Measurements from ENCODE around the gene MALRD1.
"Not testable (repeated sequence)": the region's sequence is repeated elsewhere in the genome, so short reads cannot be mapped to it uniquely, and the experiment has no call there.

MALRD1 gene

DNA sequence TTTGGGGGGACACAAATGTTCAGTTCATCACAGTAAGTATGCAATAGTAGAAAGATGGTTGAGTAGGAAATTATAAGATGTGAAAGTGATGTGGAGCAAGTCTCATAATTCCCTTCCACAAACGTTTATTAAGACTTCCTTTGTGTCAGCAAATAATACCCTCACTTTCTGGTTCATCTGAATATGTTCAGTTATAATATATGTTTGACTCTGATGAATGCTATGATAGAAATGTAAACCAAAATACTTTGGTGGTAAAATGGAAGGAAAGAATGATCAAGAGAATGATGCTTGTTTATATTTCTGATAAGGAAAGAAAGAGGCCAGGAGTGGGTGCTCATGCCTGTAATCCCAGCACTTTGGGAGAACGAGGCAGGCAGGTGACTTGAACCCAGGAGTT, 655.9 kb downstream of the MALRD1 start:
- DNase-seq (ENCODE audit: low read depth in 1 of 2, low spot score in 1 of 2), result no peak

DNA sequence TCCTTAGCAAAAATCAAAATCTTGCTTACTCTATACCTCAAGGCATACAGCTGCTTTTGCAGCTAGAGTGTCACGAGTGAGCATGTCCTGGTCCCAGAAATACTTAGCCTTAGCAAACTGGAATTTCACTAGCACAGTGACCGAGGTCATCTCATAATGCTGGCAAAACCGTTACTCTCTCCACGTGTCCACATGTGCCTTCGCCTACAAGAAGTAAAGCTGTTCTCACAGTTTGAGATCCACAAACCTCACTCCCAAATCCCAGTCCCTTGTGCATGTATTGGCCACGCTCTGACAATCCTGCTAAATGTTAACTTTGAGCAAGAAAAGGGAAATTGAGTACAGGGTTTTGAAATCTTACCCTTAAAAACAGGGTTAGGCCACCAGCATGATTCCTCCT, 656.6 kb downstream of the MALRD1 start:
- no peak for DNase-seq (ENCODE audit: low read depth in 1 of 2, low spot score in 1 of 2)

DNA sequence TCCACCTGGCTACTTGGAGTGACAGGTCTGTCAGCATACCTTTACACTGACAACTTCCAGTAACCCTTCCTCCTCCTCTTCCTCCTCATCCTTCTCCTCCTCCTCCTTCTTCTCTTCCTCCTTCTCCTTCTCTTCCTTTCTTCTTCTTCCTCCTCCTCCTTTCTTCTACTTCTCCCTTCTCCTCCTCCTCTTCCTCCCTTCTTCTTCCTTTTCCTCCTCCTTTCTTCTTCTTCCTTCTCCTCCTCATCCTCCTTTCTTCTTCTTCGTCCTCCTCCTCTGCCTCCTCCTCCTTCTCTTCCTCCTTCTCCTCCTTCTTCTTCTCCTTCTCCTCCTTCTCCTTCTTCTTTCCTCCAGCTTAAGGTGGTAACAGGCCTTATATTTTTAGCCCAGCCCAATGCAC, 658.3 kb downstream of the MALRD1 start:
- DNase-seq (ENCODE audit: low read depth in 1 of 2, low spot score in 1 of 2), result no peak

DNA sequence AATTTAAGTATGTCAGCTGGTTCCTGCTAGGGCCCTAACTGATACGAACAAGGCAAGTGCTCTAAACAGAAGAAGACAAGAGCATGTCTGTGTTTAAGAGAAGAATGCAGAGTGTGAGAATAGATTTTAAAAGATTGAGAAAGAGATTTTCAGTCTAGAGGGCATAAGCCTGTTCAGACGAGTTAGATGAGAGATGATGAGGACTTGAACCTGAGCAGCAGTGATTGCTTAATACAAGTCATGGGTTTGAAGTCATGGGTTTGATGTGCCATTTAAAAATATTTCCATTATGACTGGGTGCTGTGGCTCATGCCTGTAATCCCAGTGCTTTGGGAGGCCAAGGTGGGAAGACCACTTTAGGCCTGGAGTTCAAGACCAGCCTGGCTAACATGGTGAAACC, 658.8 kb downstream of the MALRD1 start:
- DNase-seq (ENCODE audit: low read depth in 1 of 2, low spot score in 1 of 2), result no peak

DNA sequence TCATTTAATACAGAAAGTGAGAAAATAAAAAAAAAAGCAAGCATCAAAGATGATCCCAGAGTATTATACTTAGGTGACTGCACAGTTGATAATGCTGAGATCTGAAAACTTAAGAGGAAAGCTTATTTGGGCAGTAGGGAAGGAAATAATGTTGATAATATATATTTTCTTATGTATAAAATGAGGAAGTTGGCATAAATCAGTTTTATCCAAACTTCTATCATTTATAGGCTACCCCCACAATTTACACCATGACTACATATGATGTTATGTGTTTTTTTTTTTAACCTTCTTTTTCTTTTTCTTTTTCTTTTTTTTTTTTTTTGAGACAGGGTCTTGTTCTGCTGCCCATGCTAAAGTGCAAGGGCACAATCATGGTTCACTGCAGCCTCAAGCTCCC, 659.4 kb downstream of the MALRD1 start:
- no peak for DNase-seq (ENCODE audit: low read depth in 1 of 2, low spot score in 1 of 2)

DNA sequence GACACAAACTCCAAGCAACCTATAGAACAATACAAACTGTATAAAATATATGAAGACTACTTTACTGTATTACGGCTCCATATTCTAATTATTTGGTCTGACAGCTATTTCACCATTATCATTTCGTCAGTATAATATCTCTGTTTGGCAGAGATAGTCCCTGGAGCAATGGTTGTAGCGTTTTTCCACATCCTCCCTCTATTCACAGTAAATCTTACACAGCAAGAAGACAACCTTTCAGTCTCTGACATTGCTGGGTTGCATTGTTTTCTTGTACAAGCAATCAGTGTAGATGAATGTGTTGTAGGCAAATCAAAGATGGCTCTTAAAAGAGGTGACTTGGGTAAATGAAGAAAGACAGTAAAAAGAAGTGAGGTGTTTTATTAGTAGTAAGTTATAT, 662.0 kb downstream of the MALRD1 start:
- DNase-seq (ENCODE audit: low read depth in 1 of 2, low spot score in 1 of 2), result no peak

DNA sequence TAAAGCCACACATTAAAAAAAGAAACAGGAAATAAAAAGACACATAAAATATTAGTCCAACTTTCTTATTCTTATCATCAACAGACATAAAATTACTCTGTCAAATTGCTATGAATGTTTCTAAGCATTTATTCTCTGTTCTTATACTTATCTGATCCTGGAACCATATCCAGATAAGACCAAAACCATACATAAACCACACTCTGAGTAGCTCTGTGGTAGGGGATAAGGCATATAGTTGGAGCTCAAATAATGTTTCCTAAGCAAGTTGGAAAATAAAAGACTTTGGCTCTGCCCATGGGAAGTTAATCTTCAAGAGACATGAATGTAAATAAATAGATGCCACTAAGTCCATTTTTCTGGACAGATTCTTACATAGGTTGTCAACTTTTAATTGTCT, 664.6 kb downstream of the MALRD1 start:
- DNase-seq (ENCODE audit: low read depth in 1 of 2, low spot score in 1 of 2), result no peak

DNA sequence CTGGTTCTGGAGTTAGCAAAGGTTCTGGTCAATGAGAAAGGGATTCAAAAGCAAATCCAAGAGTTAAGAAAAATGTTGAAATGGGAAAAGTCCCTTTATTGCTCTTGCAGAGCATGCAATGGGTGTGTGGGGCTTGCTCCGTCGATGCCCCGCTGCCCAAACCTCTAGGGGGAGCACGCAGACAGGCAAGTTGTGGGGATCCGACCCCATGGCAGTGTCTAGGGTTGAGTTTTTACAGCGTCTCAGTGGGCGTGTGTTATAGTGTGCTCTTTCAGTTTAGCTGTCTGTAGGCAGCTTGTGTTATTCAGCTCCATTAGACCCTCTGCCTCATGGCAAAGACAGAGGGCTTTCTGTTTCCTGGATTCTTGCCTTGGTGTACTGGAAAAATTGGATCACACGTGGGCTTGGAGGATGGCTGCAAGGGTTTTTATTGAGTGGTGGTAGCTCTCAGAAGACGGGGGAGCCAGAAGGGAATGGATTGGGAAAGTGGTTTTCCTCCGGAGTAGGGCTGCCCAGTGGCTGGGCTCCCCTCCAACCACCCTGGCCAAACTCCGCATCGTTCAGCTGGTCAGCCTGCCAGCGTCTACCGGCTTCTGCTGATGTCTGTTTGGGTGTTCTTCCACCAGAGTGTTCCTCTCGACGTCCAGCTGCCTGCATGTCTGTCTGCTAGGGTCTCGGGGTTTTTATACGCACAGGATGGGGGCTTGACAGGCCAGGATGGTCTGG, 665.4 kb downstream of the MALRD1 start:
- no peak for DNase-seq (ENCODE audit: low read depth in 1 of 2, low spot score in 1 of 2)

DNA sequence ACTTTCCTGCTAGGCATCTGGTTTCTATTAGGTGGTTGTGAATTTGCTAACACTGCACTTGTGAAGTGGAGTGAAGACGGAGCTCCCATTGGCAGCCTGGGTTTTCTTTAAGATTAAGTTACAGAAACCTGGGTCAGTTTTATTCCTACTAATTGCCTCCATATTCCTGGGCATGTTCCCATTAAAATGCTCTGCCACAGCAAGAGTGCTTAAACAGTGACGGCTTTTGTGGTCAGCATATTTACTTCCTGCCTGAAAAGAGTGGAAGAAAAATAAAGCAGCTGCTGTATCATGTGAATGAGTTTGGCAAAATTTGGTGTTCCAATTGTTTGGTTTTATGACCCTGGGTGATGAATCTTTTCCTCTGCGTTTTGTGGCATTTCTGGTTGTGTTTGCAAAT, 670.7 kb downstream of the MALRD1 start:
- DNase-seq (ENCODE audit: low read depth in 1 of 2, low spot score in 1 of 2), result no peak

DNA sequence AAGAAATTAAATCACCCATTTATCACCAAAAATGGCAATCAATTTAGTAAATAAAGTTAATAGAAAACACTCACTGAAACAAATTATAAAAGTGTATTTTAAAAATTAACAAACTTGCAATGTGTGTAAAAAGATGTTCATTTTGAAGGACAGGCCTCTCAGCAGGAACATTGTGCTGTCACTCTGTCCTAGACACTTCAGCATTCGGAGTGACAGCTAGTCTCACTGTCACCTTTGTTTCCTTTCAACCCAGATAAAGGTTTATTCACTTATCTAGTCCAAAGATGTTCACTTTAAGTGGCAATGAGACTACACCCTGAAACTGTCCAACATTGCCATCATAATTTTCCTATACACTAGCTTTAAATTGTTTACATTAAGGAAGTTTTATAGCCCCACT, 675.7 kb downstream of the MALRD1 start:
- DNase-seq (ENCODE audit: low read depth in 1 of 2, low spot score in 1 of 2), result no peak

DNA sequence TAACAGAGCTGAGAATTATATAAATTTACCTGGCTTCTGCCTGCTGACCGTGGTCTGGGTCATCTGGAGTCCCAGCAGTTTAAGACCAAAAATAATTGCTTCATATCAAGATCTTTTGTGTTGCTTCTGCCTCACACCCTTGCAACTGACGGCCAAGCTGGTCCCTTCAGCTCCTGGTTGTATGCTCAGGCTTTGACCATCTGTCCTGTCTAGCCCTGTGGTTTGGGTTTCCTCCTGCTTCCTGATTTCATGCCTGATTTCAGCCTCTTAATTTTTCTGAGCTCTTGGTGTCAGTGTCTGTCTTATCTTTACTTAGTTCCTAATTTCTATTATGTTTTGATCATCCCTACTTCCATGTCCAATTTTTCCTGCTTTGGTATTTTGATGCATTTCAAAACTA, 679.8 kb downstream of the MALRD1 start:
- no peak for DNase-seq (ENCODE audit: low read depth in 1 of 2, low spot score in 1 of 2)

DNA sequence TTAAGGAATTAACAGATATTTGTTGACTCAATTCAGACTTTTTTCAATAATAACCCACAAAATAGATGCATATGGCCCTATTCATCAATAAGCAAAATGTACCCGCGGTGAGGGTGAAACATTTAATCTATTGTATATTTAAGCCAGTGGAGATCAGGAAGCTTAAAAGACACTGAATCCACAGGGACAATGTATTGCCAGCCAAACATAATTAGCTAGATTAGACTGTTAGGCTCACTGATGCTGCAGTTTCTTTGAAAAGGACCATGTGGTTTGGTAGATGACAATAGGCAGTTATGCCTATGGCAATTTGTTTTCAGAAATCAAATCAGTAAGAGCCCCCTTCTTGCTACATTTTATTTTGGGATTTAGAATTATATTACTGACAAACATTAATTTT, 680.4 kb downstream of the MALRD1 start:
- DNase-seq (ENCODE audit: low read depth in 1 of 2, low spot score in 1 of 2), result no peak

DNA sequence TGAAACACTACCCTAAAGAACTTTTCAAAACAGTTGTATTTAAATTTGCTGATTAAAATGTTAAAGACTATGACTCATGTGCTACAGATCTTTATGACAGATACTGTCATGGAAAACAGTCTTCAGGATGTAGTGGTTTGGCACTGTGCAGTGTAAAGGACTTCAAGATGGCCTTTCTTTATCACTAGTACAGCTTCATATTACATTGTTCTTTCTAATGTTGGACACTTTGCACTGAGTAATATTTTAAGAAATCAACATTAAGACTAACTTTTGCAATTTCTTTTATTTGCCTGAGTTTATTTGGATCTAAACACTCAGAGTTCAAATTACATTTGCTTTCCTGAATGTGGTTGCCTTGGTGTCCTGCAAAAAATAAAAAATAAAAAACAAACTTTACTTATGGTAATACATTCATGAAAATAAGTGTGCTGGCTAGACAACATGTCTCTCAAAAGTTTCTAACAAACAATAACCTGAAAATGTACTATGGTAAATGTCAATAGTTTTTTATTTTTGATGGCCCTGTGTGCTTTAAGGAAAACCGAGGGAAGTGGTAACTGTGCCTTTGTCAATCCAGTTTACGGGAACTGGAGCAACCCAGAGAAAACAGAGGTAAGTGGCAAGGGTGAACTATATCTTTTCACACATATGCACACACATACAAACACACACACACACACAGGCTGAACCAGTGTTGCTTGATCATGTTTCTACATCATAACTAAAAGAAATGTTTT, 681.7 kb downstream of the MALRD1 start:
- no peak for DNase-seq (ENCODE audit: low read depth in 1 of 2, low spot score in 1 of 2)

DNA sequence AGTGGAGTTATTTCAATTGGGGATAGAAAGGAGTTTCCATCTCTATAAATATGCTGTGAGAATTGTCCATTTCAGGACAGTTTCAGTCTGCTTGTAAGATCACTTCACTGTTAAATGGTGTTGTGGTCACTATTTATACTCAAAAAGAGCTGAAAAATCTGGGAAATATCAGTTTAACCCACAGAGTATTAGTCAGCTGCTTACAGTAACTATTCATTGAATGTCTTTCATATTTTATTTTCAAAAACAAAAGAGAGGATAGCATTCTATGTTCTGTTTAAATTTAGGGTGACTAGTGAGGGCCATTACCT, 682.3 kb downstream of the MALRD1 start:
- no peak for DNase-seq (ENCODE audit: low read depth in 1 of 2, low spot score in 1 of 2)

DNA sequence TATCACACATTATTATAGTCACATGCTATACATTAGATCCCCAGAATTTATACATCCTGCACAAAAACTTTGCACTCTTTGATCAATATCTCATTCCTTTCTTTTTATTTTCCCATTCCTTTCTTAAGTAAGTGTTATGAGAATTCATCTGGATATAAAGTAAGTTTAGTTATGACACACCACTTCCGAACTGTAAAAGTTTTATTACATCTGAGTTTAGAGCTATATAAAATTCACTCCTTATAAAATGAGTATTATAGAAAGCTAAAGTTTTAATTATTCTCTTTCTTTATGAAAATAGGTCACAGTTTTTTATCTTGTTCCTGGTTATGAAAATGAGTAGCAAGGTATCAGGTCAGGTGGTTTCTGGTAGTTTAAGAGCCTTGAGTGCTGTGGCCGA, 683.0 kb downstream of the MALRD1 start:
- no peak for DNase-seq (ENCODE audit: low read depth in 1 of 2, low spot score in 1 of 2)

DNA sequence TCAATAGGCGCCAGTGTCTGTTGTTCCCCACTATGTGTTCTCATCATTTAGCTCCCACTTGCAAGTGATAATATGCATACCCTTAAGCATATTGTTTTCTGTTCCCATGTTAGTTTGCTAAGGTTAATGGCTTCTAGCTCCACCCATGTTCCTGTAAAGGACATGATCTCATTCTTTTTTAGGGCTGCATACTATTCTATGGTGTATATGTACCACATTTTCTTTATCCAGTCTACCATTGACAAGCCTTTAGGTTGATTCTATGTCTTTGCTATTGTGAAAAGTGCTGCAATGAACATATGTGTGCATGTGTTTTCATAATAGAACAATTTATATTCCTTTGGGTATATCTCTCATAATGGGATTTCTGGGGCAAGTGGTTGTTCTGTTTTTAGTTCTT, 689.8 kb downstream of the MALRD1 start:
- DNase-seq (ENCODE audit: low read depth in 1 of 2, low spot score in 1 of 2), result no peak

DNA sequence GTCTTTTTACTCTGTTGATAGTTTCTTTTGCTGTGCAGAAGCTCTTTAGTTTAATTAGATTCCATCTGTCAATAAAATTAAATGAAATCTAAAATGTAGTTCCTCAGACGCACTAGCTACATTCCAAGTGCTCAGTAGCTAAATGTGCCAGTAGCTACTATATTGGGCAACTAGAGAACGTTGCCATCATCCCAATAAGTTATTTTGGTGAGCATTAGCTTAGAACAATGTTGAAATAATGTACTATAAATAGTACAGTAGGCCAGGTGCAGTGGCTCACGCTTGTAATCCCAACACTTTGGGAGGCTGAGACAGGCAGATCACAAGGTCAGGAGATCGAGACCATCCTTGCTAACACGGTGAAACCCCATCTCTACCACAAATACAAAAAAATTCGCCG, 690.6 kb downstream of the MALRD1 start:
- DNase-seq (ENCODE audit: low read depth in 1 of 2, low spot score in 1 of 2), result not testable (repeated sequence)

DNA sequence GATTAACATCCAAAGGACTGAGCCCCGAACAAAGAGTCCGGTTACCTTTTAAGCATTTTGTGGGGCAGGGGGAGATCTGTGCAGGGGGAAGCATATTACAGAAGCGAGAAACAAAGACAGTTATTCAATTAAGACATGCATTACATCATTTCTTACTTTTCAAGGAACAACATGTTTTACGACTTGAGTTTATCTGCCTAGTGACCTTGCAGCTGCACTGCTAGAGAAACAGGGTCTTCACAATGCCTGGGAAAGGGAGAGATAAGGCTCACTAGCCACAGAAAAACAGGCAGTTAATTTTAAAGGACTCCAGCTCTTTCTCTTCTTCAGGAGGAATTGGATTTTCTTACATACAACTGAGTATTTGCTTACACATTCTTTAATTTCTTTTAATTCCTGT, 693.5 kb downstream of the MALRD1 start:
- not testable (repeated sequence) for DNase-seq (ENCODE audit: low read depth in 1 of 2, low spot score in 1 of 2)

DNA sequence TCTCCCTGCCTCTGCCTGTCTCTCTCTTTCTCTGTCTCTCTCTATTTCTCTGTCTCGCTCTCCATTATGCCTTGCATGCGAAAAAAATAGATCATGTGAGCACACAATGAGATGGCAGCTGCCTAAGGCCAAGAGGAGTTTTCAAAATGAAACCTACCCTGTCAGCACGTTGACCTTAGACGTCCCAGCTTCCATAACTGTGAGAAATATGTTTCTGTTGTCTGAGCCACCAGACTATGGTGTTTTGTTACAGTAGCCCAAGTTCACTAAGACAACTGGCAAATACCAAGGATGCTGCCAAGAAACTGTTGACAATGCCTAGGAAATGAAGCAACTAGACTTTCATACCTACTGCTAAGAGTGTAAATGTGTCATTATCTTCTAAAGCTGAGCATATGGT, 697.1 kb downstream of the MALRD1 start:
- DNase-seq (ENCODE audit: low read depth in 1 of 2, low spot score in 1 of 2), result no peak

DNA sequence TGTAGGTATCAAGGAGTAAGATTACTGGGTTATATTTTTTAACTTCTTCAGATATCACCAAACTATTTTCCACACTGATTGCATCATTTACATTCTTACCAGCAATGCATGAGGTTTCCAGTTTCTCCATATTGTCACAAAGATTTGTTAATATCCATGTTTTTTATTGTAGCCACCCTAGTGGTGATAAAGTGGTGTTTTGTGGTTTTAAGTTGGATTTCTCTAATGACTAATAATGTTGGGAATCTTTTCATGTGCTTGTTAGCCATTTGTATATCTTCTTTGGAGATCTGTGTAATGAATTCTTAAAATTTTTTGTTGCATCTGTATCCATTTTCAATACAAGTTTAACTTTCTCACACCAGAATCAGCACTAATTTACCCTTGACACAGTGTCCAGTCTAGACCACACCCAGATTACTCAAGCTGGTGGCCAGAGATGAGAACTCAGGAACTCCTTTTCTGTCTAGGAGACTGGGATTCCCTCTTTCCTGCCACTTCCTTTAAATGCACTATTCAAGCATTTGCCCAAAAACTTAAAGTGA, 700.7 kb downstream of the MALRD1 start:
- DNase-seq (ENCODE audit: low read depth in 1 of 2, low spot score in 1 of 2), result no peak

DNA sequence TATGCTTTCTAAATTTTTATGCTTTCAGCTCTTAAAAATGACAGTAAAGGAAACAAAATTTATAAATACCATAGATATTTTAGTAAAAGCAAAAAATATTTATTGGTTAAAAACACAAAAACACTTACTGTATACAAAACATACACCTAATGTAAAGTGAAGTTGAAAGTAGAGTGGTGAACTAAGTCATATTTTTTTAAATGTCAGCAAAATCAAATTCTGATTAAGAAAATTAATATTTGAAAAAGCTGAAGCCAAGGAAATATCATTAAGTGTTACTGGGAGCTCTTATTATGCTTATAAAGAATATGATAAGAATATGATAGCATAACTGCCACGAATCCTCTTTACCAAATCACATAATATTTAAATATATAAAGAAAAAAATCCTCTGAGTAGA, 702.4 kb downstream of the MALRD1 start:
- DNase-seq (ENCODE audit: low read depth in 1 of 2, low spot score in 1 of 2), result no peak

DNA sequence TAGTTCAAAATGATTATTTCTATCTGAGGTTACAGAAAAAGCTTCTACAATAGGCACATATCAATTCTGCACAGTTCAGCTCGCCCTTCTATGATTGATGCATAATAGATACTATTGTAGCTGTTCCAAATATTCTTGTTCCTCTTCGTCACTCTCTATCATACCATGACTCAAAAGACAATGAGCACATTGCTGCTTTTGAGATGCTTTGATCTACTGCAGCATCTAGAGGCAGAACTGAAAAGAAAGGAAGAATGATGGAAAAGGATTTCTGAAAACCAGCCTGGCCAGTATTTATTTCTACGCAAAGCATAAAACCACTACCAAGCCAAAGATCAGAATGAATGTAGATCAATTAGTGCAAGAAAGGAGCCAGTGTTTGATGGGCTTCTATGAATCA, 708.3 kb downstream of the MALRD1 start:
- no peak for DNase-seq (ENCODE audit: low read depth in 1 of 2, low spot score in 1 of 2)

DNA sequence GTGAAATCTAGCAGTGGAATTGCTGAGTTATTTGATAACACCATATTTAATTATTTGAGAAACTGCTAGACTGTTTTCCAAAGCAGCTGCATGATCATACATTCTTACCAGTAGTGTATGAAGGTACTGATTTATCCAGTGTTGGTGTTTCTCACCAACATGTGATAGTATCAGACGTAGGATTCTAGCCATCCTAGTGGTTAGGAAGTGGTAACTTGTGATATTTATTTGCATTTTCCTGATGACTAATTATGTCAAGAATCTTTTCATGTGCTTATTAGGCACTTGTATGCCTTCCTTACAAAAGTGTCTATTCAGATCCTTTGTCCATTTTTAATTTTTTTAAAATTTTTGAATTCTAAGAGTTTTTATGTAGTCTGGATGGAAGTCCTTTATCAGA, 713.4 kb downstream of the MALRD1 start:
- no peak for DNase-seq (ENCODE audit: low read depth in 1 of 2, low spot score in 1 of 2)

Measured in activated T-helper 1 cell treated with anti-CD3 and anti-CD28 coated beads, Interleukin-2, amount 50 U/mL, for 16 hours (primary cell).